GM06990 (cell line): ENCODE results near the gene ADAMTS16.

Experiments used
- DNase-seq: peaks from one replicate; pipeline ENCODE4 v3.0.0-alpha.2; 2011; ENCODE audit not compliant: insufficient read length; ENCODE audit errors: extremely low read depth
- H3K27me3 ChIP-seq: replicated peaks from 2 replicates; pipeline ENCODE4 v1.6.0; 2011; ENCODE audit warnings: low read length; ENCODE audit not compliant: control insufficient read depth, insufficient read depth
- H3K36me3 ChIP-seq: 2 replicates; pipeline ENCODE4 v1.5.1; 2011; ENCODE audit warnings: low read length; ENCODE audit not compliant: control insufficient read depth, insufficient read depth
- H3K4me3 ChIP-seq: replicated peaks from 2 replicates; pipeline ENCODE4 v1.5.1; 2011; ENCODE audit warnings: low read depth, mild to moderate bottlenecking, control low read depth, low read length
- TF ChIP-seq, protein P1 (sequence below): IDR thresholded peaks from 2 replicates; pipeline ENCODE4 v1.5.1; 2011; ENCODE audit warnings: low read length, control low read depth, mild to moderate bottlenecking, inconsistent platforms; ENCODE audit not compliant: insufficient read depth, poor library complexity, severe bottlenecking

The ADAMTS16 gene

DNA sequence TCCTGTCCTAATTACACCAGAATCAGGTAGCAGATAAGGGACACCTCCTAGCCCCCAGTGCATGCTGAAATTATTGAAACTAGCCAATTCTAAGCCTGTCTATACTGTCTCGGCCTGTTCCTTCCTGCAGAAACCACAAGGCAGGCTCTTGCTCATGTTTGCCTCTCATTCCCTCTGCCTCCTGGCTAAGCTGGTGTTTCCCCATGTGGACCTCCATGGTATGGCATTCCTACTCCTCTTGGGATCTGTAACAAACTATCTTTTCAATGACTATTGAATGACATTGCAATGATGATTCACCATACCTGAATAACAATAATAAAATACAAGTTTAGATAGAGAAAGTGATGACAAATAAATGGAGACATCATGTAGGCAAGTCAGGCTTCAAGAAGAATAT, 35.6 kb upstream of the ADAMTS16 start:
- no peak overlapping the region for H3K4me3 ChIP-seq
- no peaks in the 10 kb centered on the region for H3K36me3 ChIP-seq
- no peaks in the 10 kb centered on the region for H3K27me3 ChIP-seq
- TF ChIP-seq, protein P1, sequence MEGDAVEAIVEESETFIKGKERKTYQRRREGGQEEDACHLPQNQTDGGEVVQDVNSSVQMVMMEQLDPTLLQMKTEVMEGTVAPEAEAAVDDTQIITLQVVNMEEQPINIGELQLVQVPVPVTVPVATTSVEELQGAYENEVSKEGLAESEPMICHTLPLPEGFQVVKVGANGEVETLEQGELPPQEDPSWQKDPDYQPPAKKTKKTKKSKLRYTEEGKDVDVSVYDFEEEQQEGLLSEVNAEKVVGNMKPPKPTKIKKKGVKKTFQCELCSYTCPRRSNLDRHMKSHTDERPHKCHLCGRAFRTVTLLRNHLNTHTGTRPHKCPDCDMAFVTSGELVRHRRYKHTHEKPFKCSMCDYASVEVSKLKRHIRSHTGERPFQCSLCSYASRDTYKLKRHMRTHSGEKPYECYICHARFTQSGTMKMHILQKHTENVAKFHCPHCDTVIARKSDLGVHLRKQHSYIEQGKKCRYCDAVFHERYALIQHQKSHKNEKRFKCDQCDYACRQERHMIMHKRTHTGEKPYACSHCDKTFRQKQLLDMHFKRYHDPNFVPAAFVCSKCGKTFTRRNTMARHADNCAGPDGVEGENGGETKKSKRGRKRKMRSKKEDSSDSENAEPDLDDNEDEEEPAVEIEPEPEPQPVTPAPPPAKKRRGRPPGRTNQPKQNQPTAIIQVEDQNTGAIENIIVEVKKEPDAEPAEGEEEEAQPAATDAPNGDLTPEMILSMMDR, result no peak
- no peak for DNase-seq

DNA sequence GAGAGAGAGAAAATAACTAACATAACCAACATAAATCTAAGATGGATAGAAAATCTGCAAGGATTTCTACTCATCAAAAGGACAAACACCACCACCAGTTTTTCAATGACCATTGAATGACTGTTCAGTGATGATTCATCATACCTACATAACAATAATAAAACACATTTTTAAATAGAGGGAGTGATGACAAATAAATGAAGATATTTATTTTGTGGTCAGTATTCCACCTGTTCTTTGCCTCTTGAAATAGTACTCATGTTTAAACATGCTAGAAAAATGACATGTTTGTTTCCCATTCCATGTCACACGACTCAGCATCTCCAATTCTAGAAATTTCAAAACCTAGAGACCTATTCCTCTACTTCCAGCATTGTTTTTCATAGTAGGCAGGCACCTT, 34.6 kb upstream of the ADAMTS16 start:
- TF ChIP-seq, protein P1, result no peak
- no peak overlapping the region for H3K4me3 ChIP-seq
- no peak for DNase-seq
- H3K27me3 ChIP-seq, result no peaks in the 10 kb centered on the region
- no peaks in the 10 kb centered on the region for H3K36me3 ChIP-seq

DNA sequence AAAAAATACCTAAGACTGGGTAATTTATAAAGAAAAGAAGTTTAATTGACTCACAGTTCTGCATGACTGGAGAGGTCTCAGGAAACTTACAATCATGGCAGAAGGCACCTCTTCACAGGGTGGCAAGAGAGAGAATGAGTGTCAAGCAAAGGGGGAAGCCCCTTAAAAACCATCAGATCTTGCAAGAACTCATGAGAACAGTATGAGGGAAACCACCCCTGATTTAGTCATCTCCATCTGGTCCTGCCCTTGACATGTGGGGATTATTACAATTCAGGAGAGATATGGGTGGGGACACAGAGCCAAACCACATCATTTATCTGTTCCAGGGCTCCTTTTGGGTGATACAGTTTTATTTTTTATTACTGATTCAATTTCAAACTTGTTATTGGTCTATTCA, 23.2 kb upstream of the ADAMTS16 start:
- Histone ChIP-seq H3K36me3 (no peaks in the 10 kb centered on the region), H3K4me3 (no peak overlapping the region), H3K27me3 (no peaks in the 10 kb centered on the region)
- no peak for DNase-seq
- TF ChIP-seq, protein P1, result no peak

- DNase-seq, result no peak
- H3K27me3 ChIP-seq, result no peaks in the 10 kb centered on the region
- TF ChIP-seq, protein P1, result no peak
- no peak overlapping the region for H3K4me3 ChIP-seq
- H3K36me3 ChIP-seq, result no peaks in the 10 kb centered on the region
Observed at GRCh38 chr5:5122776-5123175, 17.4 kb upstream of the ADAMTS16 start.

DNA sequence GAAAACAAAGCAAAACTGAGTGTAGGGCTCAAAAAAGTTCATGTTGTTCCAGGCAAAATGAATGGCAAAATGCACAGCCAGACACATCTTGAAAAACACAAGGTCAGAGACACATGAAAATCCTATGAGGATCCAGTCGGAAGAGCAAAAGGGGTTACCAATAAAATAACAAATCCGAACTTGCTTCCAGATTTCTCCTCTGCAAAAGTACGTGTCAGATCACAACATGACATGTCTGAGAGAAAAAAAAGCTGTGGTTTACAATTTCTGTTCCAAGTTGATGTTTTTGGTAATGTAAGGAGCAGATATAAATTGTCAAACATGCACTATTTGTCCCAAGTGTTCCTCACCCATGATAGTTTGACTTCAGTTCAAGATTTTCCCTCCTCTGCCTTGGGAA, 15.9 kb upstream of the ADAMTS16 start:
- Histone ChIP-seq H3K4me3 (no peak overlapping the region), H3K27me3 (no peaks in the 10 kb centered on the region), H3K36me3 (no peaks in the 10 kb centered on the region)
- no peak for DNase-seq
- TF ChIP-seq, protein P1, result no peak

DNA sequence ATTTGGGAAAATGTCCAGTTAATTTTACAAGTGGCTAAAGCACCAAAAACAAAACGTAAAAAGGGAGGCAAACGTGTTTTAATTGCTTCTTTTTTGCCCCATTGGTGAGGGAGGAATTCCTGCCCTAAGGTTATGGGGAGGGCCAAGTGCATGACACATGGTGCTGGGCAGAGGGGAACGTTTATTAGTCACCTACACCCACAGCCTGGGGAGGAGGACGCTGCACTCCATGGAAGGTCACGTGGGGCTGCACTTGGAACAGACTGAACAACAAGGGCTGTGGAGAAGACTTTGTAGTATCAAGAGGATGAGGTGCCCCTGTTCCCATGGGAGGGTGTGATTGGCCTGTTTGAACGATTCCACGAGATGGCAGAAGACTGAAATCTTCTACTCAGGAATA, 13.7 kb upstream of the ADAMTS16 start:
- no peak for DNase-seq
- no peaks in the 10 kb centered on the region for H3K36me3 ChIP-seq
- H3K4me3 ChIP-seq, result no peak overlapping the region
- no peaks in the 10 kb centered on the region for H3K27me3 ChIP-seq
- TF ChIP-seq, protein P1, result no peak
